ENCODE measurements around the gene OLFM2. TPM values are rescaled to one million over a fixed set of nuclear protein-coding genes. Genes with fewer than 3 reads are reported as not detected.

The OLFM2 gene
- total RNA-seq, 1 donor from 2014 or later, result 13.8 TPM

GRCh38 chr19:9883231-9883758 lies 53.0 kb downstream of the OLFM2 start:
- Histone ChIP-seq H3K4me3 (no peak overlapping the region), H3K27me3 (no peaks in the 10 kb centered on the region), H3K36me3 (no peaks in the 10 kb centered on the region), H3K27ac (no peak overlapping the region), H3K4me1 (peaks cover 9% of the 10 kb centered on the region), H3K9me3 (no peaks in the 10 kb centered on the region)
- TF ChIP-seq CTCF (IDR thresholded peaks at IDR 0.05) (no peak), POLR2A (IDR thresholded peaks at IDR 0.05) (no peak), POLR2AphosphoS5 (IDR thresholded peaks at IDR 0.05; ENCODE audit: insufficient read depth in 1 of 2, low read depth in 1 of 2) (no peak)
- intact Hi-C loops (cut with DNase I), result no loop called here
- DNase-seq (ENCODE audit: extremely low spot score in 2 of 2), result no peak

- no peaks in the 10 kb centered on the region for H3K9me3 ChIP-seq
- intact Hi-C loops (cut with DNase I), result no loop called here
- H3K36me3 ChIP-seq, result no peaks in the 10 kb centered on the region
- peaks cover 9% of the 10 kb centered on the region for H3K4me1 ChIP-seq
- H3K4me3 ChIP-seq, result no peak overlapping the region
- H3K27ac ChIP-seq, result no peak overlapping the region
- no peak for DNase-seq (ENCODE audit: extremely low spot score in 2 of 2)
- no peak for TF ChIP-seq CTCF (IDR thresholded peaks at IDR 0.05)
- no peak for TF ChIP-seq POLR2A (IDR thresholded peaks at IDR 0.05)
- no peak for TF ChIP-seq POLR2AphosphoS5 (IDR thresholded peaks at IDR 0.05; ENCODE audit: insufficient read depth in 1 of 2, low read depth in 1 of 2)
- no peaks in the 10 kb centered on the region for H3K27me3 ChIP-seq
Observed at GRCh38 chr19:9881720-9882119, 54.6 kb downstream of the OLFM2 start.

GRCh38 chr19:9878511-9879196 lies 57.7 kb downstream of the OLFM2 start:
- Histone ChIP-seq H3K27me3 (no peaks in the 10 kb centered on the region), H3K36me3 (no peaks in the 10 kb centered on the region), H3K27ac (no peak overlapping the region), H3K4me3 (no peak overlapping the region), H3K4me1 (no peaks in the 10 kb centered on the region), H3K9me3 (no peaks in the 10 kb centered on the region)
- TF ChIP-seq CTCF (IDR thresholded peaks at IDR 0.05), result no peak
- no peak for TF ChIP-seq POLR2AphosphoS5 (IDR thresholded peaks at IDR 0.05; ENCODE audit: insufficient read depth in 1 of 2, low read depth in 1 of 2)
- no peak for TF ChIP-seq POLR2A (IDR thresholded peaks at IDR 0.05)
- DNase-seq (ENCODE audit: extremely low spot score in 2 of 2), result no peak
- intact Hi-C loops (cut with DNase I), result no loop called here

- H3K36me3 ChIP-seq, result no peaks in the 10 kb centered on the region
- H3K9me3 ChIP-seq, result no peaks in the 10 kb centered on the region
- no peak for DNase-seq (ENCODE audit: extremely low spot score in 2 of 2)
- no peaks in the 10 kb centered on the region for H3K4me1 ChIP-seq
- no peak for TF ChIP-seq CTCF (IDR thresholded peaks at IDR 0.05)
- TF ChIP-seq POLR2A (IDR thresholded peaks at IDR 0.05), result no peak
- TF ChIP-seq POLR2AphosphoS5 (IDR thresholded peaks at IDR 0.05; ENCODE audit: insufficient read depth in 1 of 2, low read depth in 1 of 2), result no peak
- H3K27me3 ChIP-seq, result no peaks in the 10 kb centered on the region
- no peak overlapping the region for H3K27ac ChIP-seq
- H3K4me3 ChIP-seq, result no peak overlapping the region
- intact Hi-C loops (cut with DNase I), result no loop called here
Observed at GRCh38 chr19:9877780-9878510, 58.4 kb downstream of the OLFM2 start.

GRCh38 chr19:9875796-9876195 lies 60.5 kb downstream of the OLFM2 start:
- H3K27ac ChIP-seq, result no peak overlapping the region
- H3K27me3 ChIP-seq, result no peaks in the 10 kb centered on the region
- DNase-seq (ENCODE audit: extremely low spot score in 2 of 2), result no peak
- no peaks in the 10 kb centered on the region for H3K9me3 ChIP-seq
- no peak for TF ChIP-seq POLR2AphosphoS5 (IDR thresholded peaks at IDR 0.05; ENCODE audit: insufficient read depth in 1 of 2, low read depth in 1 of 2)
- no peak for TF ChIP-seq CTCF (IDR thresholded peaks at IDR 0.05)
- TF ChIP-seq POLR2A (IDR thresholded peaks at IDR 0.05), result no peak
- H3K4me3 ChIP-seq, result no peak overlapping the region
- H3K4me1 ChIP-seq, result no peaks in the 10 kb centered on the region
- intact Hi-C loops (cut with DNase I), result no loop called here
- H3K36me3 ChIP-seq, result no peaks in the 10 kb centered on the region
